Fibroblast of lung (primary cell): ENCODE data around the gene OPN1SW.

Experiments
- CTCF ChIP-seq, 2 donors: IDR thresholded peaks in 1 of 2; conservative IDR thresholded peaks in 1 of 2; 1 replicate in 1 of 2; 2 replicates in 1 of 2; pipeline ENCODE4 v1.5.1; 2011 to 2012; ENCODE audit warnings: low read length in 2 of 2, control low read depth in 1 of 2, inconsistent platforms in 1 of 2, low read depth in 1 of 2, mild to moderate bottlenecking in 1 of 2
- EZH2 ChIP-seq: IDR thresholded peaks from 2 replicates; pipeline ENCODE4 v1.5.1; 2012; ENCODE audit warnings: low read length, control low read depth, mild to moderate bottlenecking; ENCODE audit errors: missing control alignments

DNA sequence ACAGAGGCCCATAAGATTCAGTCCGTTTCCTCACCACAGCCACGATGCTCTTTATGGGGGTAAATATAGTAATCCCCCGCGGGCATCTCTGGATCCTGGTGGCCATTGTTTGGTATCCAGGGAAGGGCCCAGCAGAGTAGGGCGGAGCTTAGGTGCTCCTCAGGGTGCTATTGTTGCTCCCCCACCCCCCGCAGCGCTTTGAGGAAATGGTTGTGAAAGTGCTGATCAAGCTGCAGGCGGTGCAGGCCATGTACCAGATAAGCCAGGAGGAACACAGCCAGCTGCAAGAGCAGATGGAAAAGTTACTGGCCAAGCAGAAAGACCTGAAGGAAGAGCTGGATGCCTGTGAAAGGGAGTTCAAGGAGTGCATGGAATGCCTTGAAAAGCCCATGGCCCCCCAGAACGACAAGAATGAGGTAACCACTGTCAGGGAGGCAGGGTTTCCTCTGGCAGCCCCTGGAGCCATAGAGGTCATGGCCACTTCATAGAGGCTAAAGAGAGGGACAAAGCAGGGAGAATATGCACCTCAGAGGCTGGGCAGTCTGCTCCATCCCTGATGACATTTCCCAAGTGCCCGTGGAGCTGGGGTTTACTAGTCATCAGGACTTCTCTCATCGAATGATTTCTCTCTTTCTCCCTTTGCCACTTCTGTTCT lies 37.0 kb upstream of the OPN1SW start:
- no peak for TF ChIP-seq CTCF (conservative IDR thresholded peaks at IDR 0.05 in 1 of 2, IDR thresholded peaks at IDR 0.05 in 1 of 2; ENCODE audit: low read depth in 1 of 2, low read length in 2 of 2)
- TF ChIP-seq EZH2 = no peak
